Left ventricle myocardium superior (tissue), 1 donor: Measurements from ENCODE around the gene FCMR. TPM values are rescaled to one million over a fixed set of nuclear protein-coding genes. Genes with fewer than 3 reads are reported as not detected.
A peak's percentile ranks its signal among the peaks of the same experiment; 100 is the strongest.

Experiments used
- ATAC-seq: fragments of 200-7000 bp; cut with Tn5 transposase; one replicate; pipeline ENCODE4 v1.9.1; 2020; ENCODE audit warnings: mild to moderate bottlenecking, moderate library complexity
- DNase-seq: peaks from one replicate; pipeline ENCODE4 v3.0.0-alpha.2; 2020
- intact Hi-C: fragments of 100-400 bp; cut with micrococcal nuclease; formaldehyde crosslinking; loops from one replicate; pipeline ENCODE4 v1.11.0; 2022
- total RNA-seq: library from RNA; stranded (reverse); fragmentation: NEBNext Ultra II Directional; extraction: Animal tissue kit (Norgen Biotek cat#: 25700); gene quantifications from one replicate; pipeline ENCODE4 v1.2.1, GENCODE V29; 2021
- donor health status: DM: no; HTN: yes; CAD: no; lungs with severe emphysema.

Gene FCMR
- total RNA-seq, 1 donor from 2014 or later = 6.2 TPM

- intact Hi-C loops = no loop called here
- DNase-seq (no peak), ATAC-seq (peak; percentile 36)
Observed at GRCh38 chr1:206890125-206891060, 31.3 kb downstream of the FCMR start.

GRCh38 chr1:206887701-206888100 is 34.0 kb downstream of the FCMR start:
- ATAC-seq (no peak), DNase-seq (no peak)
- intact Hi-C loops = no loop called here

GRCh38 chr1:206886831-206887230 is 34.9 kb downstream of the FCMR start:
- intact Hi-C loops = no loop called here
- DNase-seq (no peak), ATAC-seq (no peak)

GRCh38 chr1:206885341-206886060 is 36.2 kb downstream of the FCMR start:
- intact Hi-C loops = no loop called here
- DNase-seq (no peak), ATAC-seq (no peak)

- ATAC-seq = no peak
- intact Hi-C loops = no loop called here
- no peak for DNase-seq
Observed at GRCh38 chr1:206883876-206884275, 37.9 kb downstream of the FCMR start.

- DNase-seq = no peak
- ATAC-seq = no peak
- intact Hi-C loops = no loop called here
Observed at GRCh38 chr1:206883160-206883559, 38.6 kb downstream of the FCMR start.

- intact Hi-C loops = no loop called here
- ATAC-seq = no peak
- no peak for DNase-seq
Observed at GRCh38 chr1:206882555-206882954, 39.2 kb downstream of the FCMR start.

GRCh38 chr1:206880314-206880713 is 41.4 kb downstream of the FCMR start:
- DNase-seq (no peak), ATAC-seq (no peak)
- intact Hi-C loops = no loop called here

- ATAC-seq (no peak), DNase-seq (no peak)
- intact Hi-C loops = no loop called here
Observed at GRCh38 chr1:206878456-206878855, 43.3 kb downstream of the FCMR start.

GRCh38 chr1:206875752-206876377 is 45.9 kb downstream of the FCMR start:
- DNase-seq (no peak), ATAC-seq (no peak)
- intact Hi-C loops = no loop called here

GRCh38 chr1:206873603-206874188 is 48.0 kb downstream of the FCMR start:
- ATAC-seq = no peak
- no peak for DNase-seq
- intact Hi-C loops = no loop called here

- intact Hi-C loops = no loop called here
- no peak for DNase-seq
- peak; percentile 96 for ATAC-seq
Observed at GRCh38 chr1:206872139-206872538, 49.6 kb downstream of the FCMR start.

GRCh38 chr1:206868264-206868663 is 53.5 kb downstream of the FCMR start:
- DNase-seq (no peak), ATAC-seq (no peak)
- intact Hi-C loops = no loop called here

- ATAC-seq = no peak
- no peak for DNase-seq
- intact Hi-C loops = no loop called here
Observed at GRCh38 chr1:206867716-206868115, 54.0 kb downstream of the FCMR start.

- no peak for ATAC-seq
- DNase-seq = no peak
- intact Hi-C loops = no loop called here
Observed at GRCh38 chr1:206867239-206867638, 54.5 kb downstream of the FCMR start.

- ATAC-seq (no peak), DNase-seq (no peak)
- intact Hi-C loops = no loop called here
Observed at GRCh38 chr1:206866062-206866461, 55.7 kb downstream of the FCMR start.

- intact Hi-C loops = no loop called here
- ATAC-seq (peak; percentile 90), DNase-seq (peak; percentile 82)
Observed at GRCh38 chr1:206864939-206865671, 56.6 kb downstream of the FCMR start, which contains the start of gene IL20. Gene IL20 (plus strand): TSS chr1:206865623. CDS start chr1:206865853, 230 bp downstream.

GRCh38 chr1:206863266-206863665 is 58.5 kb downstream of the FCMR start:
- intact Hi-C loops = no loop called here

GRCh38 chr1:206860165-206860564 is 61.6 kb downstream of the FCMR start:
- DNase-seq (no peak), ATAC-seq (no peak)
- intact Hi-C loops = no loop called here

More at GRCh38 chr1:206863266-206863665, 58.5 kb downstream of the FCMR start:
- DNase-seq (no peak), ATAC-seq (no peak)
